ENCODE results near the gene TBC1D5. TPM values are rescaled to one million over a fixed set of nuclear protein-coding genes. Genes with fewer than 3 reads are reported as not detected.
A peak's percentile ranks its signal among the peaks of the same experiment; 100 is the strongest.

Gene TBC1D5
- total and polyA plus RNA-seq, 2 of the 4 experiments (the other 2 are of a cell fraction) = 16.4 to 57.0 TPM

DNA sequence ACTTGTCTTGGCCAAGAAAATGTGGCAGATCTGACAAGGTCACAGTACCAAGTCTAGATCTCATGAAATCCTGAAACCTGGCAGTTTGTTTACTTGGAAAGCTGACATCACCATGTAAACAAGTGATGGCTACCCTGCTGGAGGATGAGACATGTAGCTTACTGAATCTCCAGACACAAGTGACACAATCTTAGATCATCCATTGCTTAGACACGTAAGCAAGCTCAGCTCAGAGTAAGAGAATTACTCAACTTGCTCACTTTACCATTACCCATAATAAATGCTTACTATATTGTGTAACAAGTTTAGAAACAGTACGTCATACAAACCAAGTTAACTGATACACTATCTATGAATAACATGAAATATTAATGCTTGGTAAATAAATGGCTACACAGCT is 263.8 kb downstream of the TBC1D5 start:
- Histone ChIP-seq H3K36me3 (ENCODE audit: control insufficient read depth, insufficient read depth, low read length) (no peaks in the 10 kb centered on the region), H2BK20ac (ENCODE audit: low read depth, low read length) (no peak overlapping the region), H3K4me1 (ENCODE audit: control insufficient read depth, insufficient read depth, low read length) (no peaks in the 10 kb centered on the region; the same call in 1 of the 2 replicates), H3K27ac (ENCODE audit: insufficient read depth, low read length) (no peak overlapping the region), H3K18ac (ENCODE audit: low read depth, low read length) (no peak overlapping the region), H4K5ac (ENCODE audit: low read depth, low read length) (no peak overlapping the region), H3K4me2 (ENCODE audit: low read depth, low read length) (no peak overlapping the region), H3K27me3 (ENCODE audit: control insufficient read depth, insufficient read depth, low read length) (no peaks in the 10 kb centered on the region), H2AK5ac (ENCODE audit: low read depth, low read length) (no peak overlapping the region), H4K8ac (ENCODE audit: low read depth in 2 of 2, low read length in 2 of 2) (no peak overlapping the region), H3K4me3 (ENCODE audit: insufficient read depth, low read depth, low read length) (no peak overlapping the region), H2AK9ac (replicated peaks; ENCODE audit: low read depth, low read length, poor library complexity) (no peak overlapping the region), H3K56ac (ENCODE audit: extremely low read depth, insufficient read depth, low read length) (no peak overlapping the region), H3K4ac (ENCODE audit: low read depth, low read length) (no peak overlapping the region), H3K9me1 (ENCODE audit: insufficient read depth, low read length) (no peaks in the 10 kb centered on the region), H3K14ac (replicated peaks; ENCODE audit: low read depth, low read length) (no peak overlapping the region), H3K9ac (ENCODE audit: low read depth, low read length) (no peak overlapping the region), H2AFZ (replicated peaks; ENCODE audit: low read length, poor library complexity) (no peak overlapping the region), H2BK120ac (ENCODE audit: low read depth, low read length) (no peak overlapping the region), H3K9me3 (ENCODE audit: control insufficient read depth, insufficient read depth, low read length) (no peaks in the 10 kb centered on the region), H3K23ac (ENCODE audit: low read depth, low read length) (no peak overlapping the region), H2BK15ac (ENCODE audit: low read depth, low read length) (no peak overlapping the region), H3K79me1 (ENCODE audit: low read depth in 1 of 2, low read length in 2 of 2) (no peaks in the 10 kb centered on the region; a peak in 1 of 4 replicates), H4K91ac (ENCODE audit: insufficient read depth, low read depth, low read length) (no peak overlapping the region), H4K20me1 (ENCODE audit: insufficient read depth, low read length) (no peaks in the 10 kb centered on the region), H2BK5ac (ENCODE audit: low read depth, low read length, poor library complexity, severe bottlenecking) (peak overlapping the region; percentile 37)
- peak; percentile 97 for DNase-seq
- TF ChIP-seq FOS (IDR thresholded peaks at IDR 0.05; ENCODE audit: low read depth, low read length) = peak; percentile 80
- TF ChIP-seq, protein P1, sequence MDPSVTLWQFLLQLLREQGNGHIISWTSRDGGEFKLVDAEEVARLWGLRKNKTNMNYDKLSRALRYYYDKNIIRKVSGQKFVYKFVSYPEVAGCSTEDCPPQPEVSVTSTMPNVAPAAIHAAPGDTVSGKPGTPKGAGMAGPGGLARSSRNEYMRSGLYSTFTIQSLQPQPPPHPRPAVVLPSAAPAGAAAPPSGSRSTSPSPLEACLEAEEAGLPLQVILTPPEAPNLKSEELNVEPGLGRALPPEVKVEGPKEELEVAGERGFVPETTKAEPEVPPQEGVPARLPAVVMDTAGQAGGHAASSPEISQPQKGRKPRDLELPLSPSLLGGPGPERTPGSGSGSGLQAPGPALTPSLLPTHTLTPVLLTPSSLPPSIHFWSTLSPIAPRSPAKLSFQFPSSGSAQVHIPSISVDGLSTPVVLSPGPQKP (IDR thresholded peaks at IDR 0.05; ENCODE audit: borderline replicate concordance, low read depth, low read length) = no peak
- TF ChIP-seq, protein P2, sequence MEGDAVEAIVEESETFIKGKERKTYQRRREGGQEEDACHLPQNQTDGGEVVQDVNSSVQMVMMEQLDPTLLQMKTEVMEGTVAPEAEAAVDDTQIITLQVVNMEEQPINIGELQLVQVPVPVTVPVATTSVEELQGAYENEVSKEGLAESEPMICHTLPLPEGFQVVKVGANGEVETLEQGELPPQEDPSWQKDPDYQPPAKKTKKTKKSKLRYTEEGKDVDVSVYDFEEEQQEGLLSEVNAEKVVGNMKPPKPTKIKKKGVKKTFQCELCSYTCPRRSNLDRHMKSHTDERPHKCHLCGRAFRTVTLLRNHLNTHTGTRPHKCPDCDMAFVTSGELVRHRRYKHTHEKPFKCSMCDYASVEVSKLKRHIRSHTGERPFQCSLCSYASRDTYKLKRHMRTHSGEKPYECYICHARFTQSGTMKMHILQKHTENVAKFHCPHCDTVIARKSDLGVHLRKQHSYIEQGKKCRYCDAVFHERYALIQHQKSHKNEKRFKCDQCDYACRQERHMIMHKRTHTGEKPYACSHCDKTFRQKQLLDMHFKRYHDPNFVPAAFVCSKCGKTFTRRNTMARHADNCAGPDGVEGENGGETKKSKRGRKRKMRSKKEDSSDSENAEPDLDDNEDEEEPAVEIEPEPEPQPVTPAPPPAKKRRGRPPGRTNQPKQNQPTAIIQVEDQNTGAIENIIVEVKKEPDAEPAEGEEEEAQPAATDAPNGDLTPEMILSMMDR (conservative IDR thresholded peaks at IDR 0.05; ENCODE audit: low read depth, low read length) = no peak
- TF ChIP-seq RCOR1 (IDR thresholded peaks at IDR 0.05; ENCODE audit: insufficient replicate concordance, low read length) = peak; percentile 43
- TF ChIP-seq MXI1 (IDR thresholded peaks at IDR 0.05; ENCODE audit: borderline replicate concordance, low read depth, low read length) = no peak
- TF ChIP-seq, protein P3, sequence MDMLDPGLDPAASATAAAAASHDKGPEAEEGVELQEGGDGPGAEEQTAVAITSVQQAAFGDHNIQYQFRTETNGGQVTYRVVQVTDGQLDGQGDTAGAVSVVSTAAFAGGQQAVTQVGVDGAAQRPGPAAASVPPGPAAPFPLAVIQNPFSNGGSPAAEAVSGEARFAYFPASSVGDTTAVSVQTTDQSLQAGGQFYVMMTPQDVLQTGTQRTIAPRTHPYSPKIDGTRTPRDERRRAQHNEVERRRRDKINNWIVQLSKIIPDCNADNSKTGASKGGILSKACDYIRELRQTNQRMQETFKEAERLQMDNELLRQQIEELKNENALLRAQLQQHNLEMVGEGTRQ (IDR thresholded peaks at IDR 0.05; ENCODE audit: low read depth, low read length) = no peak
- TF ChIP-seq MAFK (IDR thresholded peaks at IDR 0.05; ENCODE audit: low read depth, low read length) = peak; percentile 47; the same call in 1 of the 2 replicates
- no peak for TF ChIP-seq MAZ (IDR thresholded peaks at IDR 0.05; ENCODE audit: borderline replicate concordance, low read depth, low read length)
- TF ChIP-seq SMC3 (IDR thresholded peaks at IDR 0.05; ENCODE audit: low read depth, low read length) = no peak
- TF ChIP-seq BHLHE40 (IDR thresholded peaks at IDR 0.05; ENCODE audit: low read depth, low read length) = no peak
- no peak for TF ChIP-seq POLR2A (IDR thresholded peaks at IDR 0.05; ENCODE audit: low read depth, low read length)
- no peak for TF ChIP-seq NFE2L2 (IDR thresholded peaks at IDR 0.05; ENCODE audit: low read depth, low read length)
- TF ChIP-seq CEBPB (IDR thresholded peaks at IDR 0.05; ENCODE audit: low read depth, low read length) = peak; percentile 97
- no peak for TF ChIP-seq CHD1 (IDR thresholded peaks at IDR 0.05; ENCODE audit: low read depth, low read length)
- TF ChIP-seq RAD21 (IDR thresholded peaks at IDR 0.05; ENCODE audit: low read length) = no peak
- no peak; the same call in 1 of the 2 replicates for TF ChIP-seq RFX5 (IDR thresholded peaks at IDR 0.05; ENCODE audit: low read depth, low read length)
- no CpG with 5 or more reads among the region's 2 CpGs for WGBS, 2 experiments (ENCODE audit: extremely low coverage in 2 of 2, insufficient read length in 1 of 2)
- BruUV-seq (replicated peaks) = no TSS peak
- POLR2A ChIA-PET (ENCODE audit: unreplicated experiment) = no interaction called here
- in situ Hi-C loops (cut with MboI; ENCODE audit: low sequenced_read_pairs) (no loop called here), dilution Hi-C loops (cut with HindIII; ENCODE audit: low sequenced_read_pairs, unreplicated experiment) (no loop called here), intact Hi-C loops (cut with micrococcal nuclease) (loop anchor here (5.0 kb wide), 1 partner anchor 264 kb away; the partner anchor contains the start of gene TBC1D5)
- peak; percentile 93 for ATAC-seq (ENCODE audit: low read depth)
- CTCF ChIA-PET = interaction anchor here (0.6 kb wide), 1 partner anchor 13 kb away, joined by 4 read pairs; no protein-coding TSS in a partner anchor

Measured in IMR-90 (cell line).